Breast epithelium (tissue), 3 donors: ENCODE measurements around the gene RGS9.

Source experiments
- CTCF ChIP-seq, 3 donors: fragments of 450-650 bp; IDR thresholded peaks; one replicate each; pipeline ENCODE4 v1.5.1; 2016 to 2017; ENCODE audit warnings: antibody characterized with exemption in 3 of 3, mild to moderate bottlenecking in 3 of 3, moderate library complexity in 3 of 3
- POLR2A ChIP-seq: fragments of 450-650 bp; IDR thresholded peaks from one replicate; pipeline ENCODE4 v1.6.1; 2016; ENCODE audit warnings: antibody characterized with exemption, mild to moderate bottlenecking, moderate library complexity

GRCh38 chr17:65099941-65100315 lies 37.2 kb upstream of the RGS9 start:
- no peak for TF ChIP-seq POLR2A
- no peak for TF ChIP-seq CTCF (IDR thresholded peaks at IDR 0.05)
